ENCODE data around the gene CLDN6. TPM values are rescaled to one million over a fixed set of nuclear protein-coding genes. Genes with fewer than 3 reads are reported as not detected.

CLDN6 gene
- total and polyA plus RNA-seq, 2 experiments from 2014 or later = 148 to 344 TPM

GRCh38 chr16:2996298-2996697, 21.7 kb downstream of the CLDN6 start:
- TF ChIP-seq CTCF (IDR thresholded peaks at IDR 0.05; ENCODE audit: low read depth, low read length) = no peak
- Histone ChIP-seq H3K36me3 (no peaks in the 10 kb centered on the region), H3K4me1 (ENCODE audit: low read depth) (no peaks in the 10 kb centered on the region), H3K9me3 (ENCODE audit: low read depth) (no peaks in the 10 kb centered on the region), H3K27ac (no peak overlapping the region), H3K4me3 (no peak overlapping the region), H3K27me3 (no peaks in the 10 kb centered on the region)
- DNase-seq (ENCODE audit: low read depth in 1 of 2, low spot score in 1 of 2) = no peak

- Histone ChIP-seq H3K4me3 (no peak overlapping the region), H3K9me3 (ENCODE audit: low read depth) (no peaks in the 10 kb centered on the region), H3K36me3 (no peaks in the 10 kb centered on the region), H3K4me1 (ENCODE audit: low read depth) (peaks cover 11% of the 10 kb centered on the region), H3K27ac (no peak overlapping the region), H3K27me3 (no peaks in the 10 kb centered on the region)
- TF ChIP-seq CTCF (IDR thresholded peaks at IDR 0.05; ENCODE audit: low read depth, low read length) = no peak
- DNase-seq (ENCODE audit: low read depth in 1 of 2, low spot score in 1 of 2) = no peak
Measured at GRCh38 chr16:2992383-2993081, 25.5 kb downstream of the CLDN6 start.

- DNase-seq (ENCODE audit: low read depth in 1 of 2, low spot score in 1 of 2) = no peak
- no peaks in the 10 kb centered on the region for H3K36me3 ChIP-seq
- no peak overlapping the region for H3K27ac ChIP-seq
- no peak overlapping the region for H3K4me3 ChIP-seq
- no peak for TF ChIP-seq CTCF (IDR thresholded peaks at IDR 0.05; ENCODE audit: low read depth, low read length)
- no peaks in the 10 kb centered on the region for H3K27me3 ChIP-seq
- peaks cover 15% of the 10 kb centered on the region for H3K4me1 ChIP-seq (ENCODE audit: low read depth)
- no peaks in the 10 kb centered on the region for H3K9me3 ChIP-seq (ENCODE audit: low read depth)
Measured at GRCh38 chr16:2991566-2992261, 26.3 kb downstream of the CLDN6 start.

- no peak for DNase-seq (ENCODE audit: low read depth in 1 of 2, low spot score in 1 of 2)
- no peaks in the 10 kb centered on the region for H3K27me3 ChIP-seq
- no peak overlapping the region for H3K27ac ChIP-seq
Measured at GRCh38 chr16:2990891-2991290, 27.1 kb downstream of the CLDN6 start.

GRCh38 chr16:2988590-2989099, 29.3 kb downstream of the CLDN6 start:
- H3K27me3 ChIP-seq = no peaks in the 10 kb centered on the region
- no peaks in the 10 kb centered on the region for H3K9me3 ChIP-seq (ENCODE audit: low read depth)
- DNase-seq (ENCODE audit: low read depth in 1 of 2, low spot score in 1 of 2) = no peak
- H3K27ac ChIP-seq = peak overlapping the region; percentile 77
- H3K4me1 ChIP-seq (ENCODE audit: low read depth) = peaks cover 15% of the 10 kb centered on the region
- H3K36me3 ChIP-seq = no peaks in the 10 kb centered on the region
- no peak overlapping the region for H3K4me3 ChIP-seq
- TF ChIP-seq CTCF (IDR thresholded peaks at IDR 0.05; ENCODE audit: low read depth, low read length) = no peak

More at GRCh38 chr16:2990891-2991290, 27.1 kb downstream of the CLDN6 start:
- TF ChIP-seq CTCF (IDR thresholded peaks at IDR 0.05; ENCODE audit: low read depth, low read length) = no peak
- H3K4me3 ChIP-seq = no peak overlapping the region
- no peaks in the 10 kb centered on the region for H3K9me3 ChIP-seq (ENCODE audit: low read depth)
- no peaks in the 10 kb centered on the region for H3K36me3 ChIP-seq
- H3K4me1 ChIP-seq (ENCODE audit: low read depth) = peaks cover 15% of the 10 kb centered on the region

All from cardiac muscle cell (in vitro differentiated cells and primary cell).